H9 (cell line): ENCODE data around the gene BCAS3. TPM values are rescaled to one million over a fixed set of nuclear protein-coding genes. Genes with fewer than 3 reads are reported as not detected.

Experiments
- DNase-seq: peaks from one replicate; pipeline ENCODE4 v3.0.0-alpha.2; 2017
- H2AFZ ChIP-seq: one replicate; pipeline ENCODE4 v1.6.1; 2013; ENCODE audit warnings: mild to moderate bottlenecking, low read length, control low read depth, moderate library complexity
- H2AK5ac ChIP-seq: 2 replicates; pipeline ENCODE4 v1.6.1; 2013; ENCODE audit warnings: low read length, control low read depth, mixed read lengths; ENCODE audit not compliant: insufficient read length
- H2BK120ac ChIP-seq: one replicate; pipeline ENCODE4 v1.6.1; 2013; ENCODE audit warnings: low read depth, mild to moderate bottlenecking, low read length, control low read depth, inconsistent platforms; ENCODE audit not compliant: poor library complexity, severe bottlenecking
- H2BK12ac ChIP-seq: 2 replicates; pipeline ENCODE4 v1.6.1; 2013; ENCODE audit warnings: low read length, control low read depth, mixed read lengths, low read depth; ENCODE audit not compliant: insufficient read length
- H2BK15ac ChIP-seq: 2 replicates; pipeline ENCODE4 v1.6.1; 2013; ENCODE audit warnings: low read depth, low read length, control low read depth
- H2BK20ac ChIP-seq: one replicate; pipeline ENCODE4 v1.6.1; 2013; ENCODE audit warnings: low read depth, mild to moderate bottlenecking, low read length, control low read depth, inconsistent platforms; ENCODE audit not compliant: poor library complexity, severe bottlenecking
- H2BK5ac ChIP-seq: 2 replicates; pipeline ENCODE4 v1.6.1; 2013; ENCODE audit warnings: low read length, control low read depth, mixed read lengths; ENCODE audit not compliant: insufficient read length
- H3K14ac ChIP-seq: 2 replicates; pipeline ENCODE4 v1.6.1; 2013; ENCODE audit warnings: low read length, control low read depth; ENCODE audit not compliant: insufficient read depth
- H3K18ac ChIP-seq: 2 replicates; pipeline ENCODE4 v1.6.1; 2013; ENCODE audit warnings: low read depth, mild to moderate bottlenecking, mixed read lengths, low read length, control low read depth; ENCODE audit not compliant: insufficient read length
- H3K23ac ChIP-seq: 2 replicates; pipeline ENCODE4 v1.6.1; 2013; ENCODE audit warnings: low read length, control low read depth, mixed read lengths, low read depth; ENCODE audit not compliant: insufficient read length
- H3K23me2 ChIP-seq: 2 replicates; pipeline ENCODE4 v1.6.1; 2013; ENCODE audit warnings: low read depth, mild to moderate bottlenecking, mixed read lengths, low read length, control low read depth; ENCODE audit not compliant: insufficient read length, poor library complexity, severe bottlenecking
- H3K27ac ChIP-seq: 2 replicates; pipeline ENCODE4 v1.5.1; 2013; ENCODE audit warnings: low read length, control low read depth, mixed read lengths, low read depth; ENCODE audit not compliant: insufficient read length
- H3K27me3 ChIP-seq: 2 replicates; pipeline ENCODE4 v1.6.1; 2013; ENCODE audit warnings: low read length, control low read depth, inconsistent platforms; ENCODE audit not compliant: insufficient read depth
- H3K4ac ChIP-seq: 2 replicates; pipeline ENCODE4 v1.6.1; 2013; ENCODE audit warnings: low read depth, mild to moderate bottlenecking, control low read depth, inconsistent platforms, low read length, moderate library complexity
- H3K4me1 ChIP-seq: 2 replicates; pipeline ENCODE4 v1.6.1; 2013; ENCODE audit warnings: low read length, control low read depth, inconsistent platforms; ENCODE audit not compliant: insufficient read depth
- H3K4me2 ChIP-seq: 2 replicates; pipeline ENCODE4 v1.6.1; 2013; ENCODE audit warnings: low read length, control low read depth, mixed read lengths; ENCODE audit not compliant: insufficient read length, insufficient read depth
- H3K56ac ChIP-seq: 2 replicates; pipeline ENCODE4 v1.6.1; 2013; ENCODE audit warnings: low read depth, mild to moderate bottlenecking, mixed read lengths, low read length, control low read depth; ENCODE audit not compliant: insufficient read length
- H3K79me1 ChIP-seq: 2 replicates; pipeline ENCODE4 v1.6.1; 2013; ENCODE audit warnings: low read depth, mild to moderate bottlenecking, moderate library complexity, low read length, control low read depth, inconsistent platforms; ENCODE audit not compliant: insufficient read depth, poor library complexity, severe bottlenecking
- H3K79me2 ChIP-seq: 2 replicates; pipeline ENCODE4 v1.6.1; 2013; ENCODE audit warnings: low read length, control low read depth, inconsistent platforms; ENCODE audit not compliant: insufficient read depth
- H3K9ac ChIP-seq: 2 replicates; pipeline ENCODE4 v1.6.1; 2013; ENCODE audit warnings: low read length, control low read depth, mixed read lengths; ENCODE audit not compliant: insufficient read length; ENCODE audit errors: extremely low read depth
- H3K9me3 ChIP-seq: one replicate; pipeline ENCODE4 v1.6.1; 2013; ENCODE audit warnings: low read depth, low read length, inconsistent platforms; ENCODE audit not compliant: control insufficient read depth
- H3T11ph ChIP-seq: one replicate; pipeline ENCODE4 v1.6.1; 2013; ENCODE audit warnings: mild to moderate bottlenecking, low read length, control low read depth, inconsistent platforms
- H4K20me1 ChIP-seq: one replicate; pipeline ENCODE4 v1.6.1; 2013; ENCODE audit not compliant: control insufficient read depth, insufficient read length, insufficient read depth
- H4K5ac ChIP-seq: 2 replicates; pipeline ENCODE4 v1.6.1; 2013; ENCODE audit warnings: low read depth, mild to moderate bottlenecking, mixed read lengths, low read length, control low read depth; ENCODE audit not compliant: insufficient read length
- H4K8ac ChIP-seq: replicated peaks from 2 replicates; pipeline ENCODE4 v1.6.1; 2013; ENCODE audit warnings: low read length, control low read depth, mixed read lengths, low read depth; ENCODE audit not compliant: insufficient read length
- H4K91ac ChIP-seq: 2 replicates; pipeline ENCODE4 v1.6.1; 2013; ENCODE audit warnings: low read depth, mild to moderate bottlenecking, moderate library complexity, mixed read lengths, low read length, control low read depth; ENCODE audit not compliant: insufficient read length
- H3K27ac Mint-ChIP-seq, 3 experiments: 2 replicates in 2 of 3; 3 replicates in 1 of 3; pipeline ENCODE4 v1.8.0; 2020 to 2021; ENCODE audit warnings: mixed read lengths in 3 of 3, mild to moderate bottlenecking in 1 of 3, moderate library complexity in 1 of 3
- H3K27me3 Mint-ChIP-seq: 2 replicates; pipeline ENCODE4 v1.8.0; 2021; ENCODE audit warnings: low read depth, mild to moderate bottlenecking, moderate library complexity, mixed read lengths
- H3K36me3 Mint-ChIP-seq, 3 experiments: 2 replicates in 2 of 3; 3 replicates in 1 of 3; pipeline ENCODE4 v1.8.0; 2020 to 2021; ENCODE audit warnings: low read depth in 3 of 3, mixed read lengths in 3 of 3; ENCODE audit not compliant: insufficient read depth in 1 of 3
- H3K4me1 Mint-ChIP-seq, 2 experiments: 2 replicates each; pipeline ENCODE4 v1.8.0; 2020; ENCODE audit warnings: mixed read lengths in 2 of 2
- H3K4me3 Mint-ChIP-seq, 2 experiments: 2 replicates in 1 of 2; 3 replicates in 1 of 2; pipeline ENCODE4 v1.8.0; 2020 to 2021; ENCODE audit warnings: mild to moderate bottlenecking in 2 of 2, mixed read lengths in 2 of 2, moderate library complexity in 1 of 2
- H3K9me3 Mint-ChIP-seq, 2 experiments: 2 replicates in 1 of 2; 3 replicates in 1 of 2; pipeline ENCODE4 v1.8.0; 2020; ENCODE audit warnings: mild to moderate bottlenecking in 2 of 2, mixed read lengths in 2 of 2, moderate library complexity in 1 of 2
- CTCF ChIP-seq: fragments of 200-600 bp; sonication (generic); conservative IDR thresholded peaks from 3 replicates; pipeline ENCODE4 v1.8.0; 2021; ENCODE audit warnings: antibody characterized with exemption, mild to moderate bottlenecking
- WGBS: extraction: QIAGEN DNeasy Blood & Tissue Kit; methylation state at CpG from one replicate; pipeline ENCODE4 v1.1.7; 2013; ENCODE audit warnings: missing lambda C conversion rate, low lambda C conversion rate, mixed read lengths; ENCODE audit not compliant: insufficient read length; ENCODE audit errors: extremely low coverage; 5-methylcytosine and 5-hydroxymethylcytosine counted together
- total RNA-seq: library from RNA; stranded (reverse); gene quantifications from 2 replicates; pipeline ENCODE4 v1.2.1, GENCODE V29; 2021

BCAS3 gene
- total RNA-seq, 1 experiment from 2014 or later, result 22.4 TPM

GRCh38 chr17:61084260-61084659 lies 406.6 kb downstream of the BCAS3 start:
- H2AK5ac ChIP-seq, result no peak overlapping the region
- H3K23ac ChIP-seq, result no peak overlapping the region
- no peak for TF ChIP-seq CTCF
- no peaks in the 10 kb centered on the region for H4K20me1 ChIP-seq
- H2AFZ ChIP-seq, result no peak overlapping the region
- H3K4me1 ChIP-seq, result no peaks in the 10 kb centered on the region
- Mint-ChIP-seq H3K36me3 (peaks cover 0 to 1% (median 0%) of the 10 kb centered on the region in 3 experiments; a peak in 1 of 7 replicates), H3K27ac (no peak overlapping the region), H3K4me3 (no peak overlapping the region), H3K4me1 (no peaks in the 10 kb centered on the region), H3K9me3 (0 out of 5 replicates have a peak, but pooled peaks cover 0 to 1% of the 10 kb centered on the region in 2 experiments), H3K27me3 (no peaks in the 10 kb centered on the region)
- DNase-seq, result no peak
- H2BK20ac ChIP-seq, result no peak overlapping the region
- H3K4me2 ChIP-seq, result no peak overlapping the region
- H3K79me1 ChIP-seq, result no peaks in the 10 kb centered on the region
- no peak overlapping the region for H2BK5ac ChIP-seq
- no peak overlapping the region for H2BK15ac ChIP-seq
- H3K27ac ChIP-seq, result no peak overlapping the region
- H3K14ac ChIP-seq, result no peak overlapping the region
- no peaks in the 10 kb centered on the region for H3K27me3 ChIP-seq
- no CpG with 5 or more reads among the region's 5 CpGs for WGBS
- H3K4ac ChIP-seq, result no peak overlapping the region
- H4K5ac ChIP-seq, result no peak overlapping the region
- no peak overlapping the region for H3K9ac ChIP-seq
- no peak overlapping the region for H3K56ac ChIP-seq
- no peak overlapping the region for H2BK12ac ChIP-seq
- no peak overlapping the region for H2BK120ac ChIP-seq
- no peaks in the 10 kb centered on the region for H3K9me3 ChIP-seq
- H4K91ac ChIP-seq, result no peak overlapping the region
- H3K23me2 ChIP-seq, result no peaks in the 10 kb centered on the region
- H4K8ac ChIP-seq, result no peak overlapping the region
- H3T11ph ChIP-seq, result no peak overlapping the region
- no peak overlapping the region for H3K18ac ChIP-seq
- H3K79me2 ChIP-seq, result no peaks in the 10 kb centered on the region
